ENCODE results near the gene NLRP1.
A peak's percentile ranks its signal among the peaks of the same experiment; 100 is the strongest.

NLRP1 gene

DNA sequence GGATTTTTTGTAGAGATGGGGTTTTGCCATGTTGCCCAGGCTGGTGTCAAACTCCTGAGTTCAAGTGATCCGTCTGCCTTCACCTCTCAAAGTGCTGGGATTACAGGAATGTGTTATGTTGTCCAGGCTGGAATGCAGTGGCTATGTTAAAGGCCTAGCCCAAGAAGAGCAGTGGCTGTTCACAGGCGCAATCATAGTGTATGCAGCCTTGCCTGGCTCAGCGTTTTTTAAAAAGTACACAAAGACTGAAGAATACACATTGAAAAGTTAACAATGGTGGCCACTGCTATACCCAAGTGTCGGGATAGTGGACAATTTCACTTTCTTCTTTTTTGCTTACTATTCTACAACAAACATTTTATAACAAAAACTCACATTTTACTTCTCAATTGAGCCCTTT lies 105.3 kb downstream of the NLRP1 start:
- no peak for DNase-seq (ENCODE audit: low read depth in 2 of 2)

DNA sequence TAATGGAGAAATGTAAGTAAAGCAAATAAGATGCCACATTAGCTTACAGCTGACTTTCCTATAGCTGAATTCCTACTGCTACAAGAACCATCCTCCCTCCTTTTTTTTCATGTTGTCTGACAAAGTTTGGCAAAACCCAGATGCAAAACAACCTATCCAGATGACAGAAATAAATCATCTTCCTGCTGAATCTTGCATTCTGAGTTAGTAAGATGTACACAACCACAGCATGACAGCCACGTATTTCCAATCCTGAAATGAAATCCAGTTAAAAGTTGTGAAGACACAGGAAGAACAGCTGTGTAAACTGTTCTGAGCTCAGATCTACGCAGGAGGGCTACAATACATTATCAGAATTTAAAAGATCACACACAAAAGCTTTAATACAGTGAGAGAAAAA lies 110.4 kb downstream of the NLRP1 start:
- DNase-seq (ENCODE audit: low read depth in 2 of 2), result no peak

- DNase-seq (ENCODE audit: low read depth in 2 of 2), result no peak
These were observed 111.8 kb downstream of the NLRP1 start for GRCh38 chr17:5472511-5472910.

- peak; percentile 28 to 32 for DNase-seq (ENCODE audit: low read depth in 2 of 2)
These were observed 116.2 kb downstream of the NLRP1 start for GRCh38 chr17:5468075-5468473.

GRCh38 chr17:5467416-5467815 lies 116.9 kb downstream of the NLRP1 start:
- DNase-seq (ENCODE audit: low read depth in 2 of 2), result no peak

- DNase-seq (ENCODE audit: low read depth in 2 of 2), result no peak
These were observed 118.0 kb downstream of the NLRP1 start for GRCh38 chr17:5466295-5466694.

DNA sequence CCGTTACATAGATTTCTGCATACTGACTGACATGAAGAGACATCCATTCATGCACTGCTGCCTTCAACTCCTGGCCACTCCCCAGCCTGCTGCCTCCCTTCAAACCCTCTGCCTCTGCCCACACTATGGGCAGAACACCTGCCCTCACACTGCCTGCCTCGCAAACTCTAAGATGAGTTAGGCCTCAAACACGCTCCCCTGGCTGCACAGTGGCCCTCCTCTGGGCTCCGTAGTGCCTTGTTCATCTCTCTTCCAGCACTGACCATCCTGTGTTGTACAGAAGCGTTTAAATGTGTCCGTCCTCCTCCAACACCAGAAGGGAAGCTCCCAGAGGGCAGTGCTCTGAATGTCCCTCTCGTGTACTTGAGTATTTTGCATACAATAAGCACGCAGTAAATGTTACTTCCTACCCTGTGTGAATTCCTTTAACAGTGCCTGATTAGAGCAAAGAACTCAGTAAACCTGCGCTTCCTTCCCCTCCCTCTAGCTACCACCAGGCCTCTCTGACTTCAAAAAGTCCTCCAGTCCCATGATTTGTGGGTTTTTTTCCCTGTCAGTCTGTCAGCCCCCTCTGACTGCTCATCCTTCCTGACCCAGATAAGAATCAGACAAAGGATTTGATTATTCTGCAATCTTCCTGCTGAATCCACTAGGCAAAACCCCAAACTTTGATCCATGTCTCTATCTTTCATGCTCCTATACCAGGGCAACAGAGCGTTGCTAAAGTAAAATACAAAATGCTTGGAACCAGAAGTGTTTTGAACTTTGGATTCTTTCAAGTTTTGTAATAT lies 119.4 kb downstream of the NLRP1 start:
- DNase-seq (ENCODE audit: low read depth in 2 of 2), result no peak

All from stimulated activated CD8-positive, alpha-beta memory T cell treated with anti-CD3 and anti-CD28 coated beads, Interleukin-7, amount 100 ng/mL, for 4 hours (primary cell).